ENCODE measurements around the gene HSPA14. TPM values are rescaled to one million over a fixed set of nuclear protein-coding genes. Genes with fewer than 3 reads are reported as not detected.
"Not testable (repeated sequence)": the region's sequence is repeated elsewhere in the genome, so short reads cannot be mapped to it uniquely, and the experiment has no call there.

The HSPA14 gene
- polyA plus RNA-seq, 1 donor: 14.9 TPM

DNA sequence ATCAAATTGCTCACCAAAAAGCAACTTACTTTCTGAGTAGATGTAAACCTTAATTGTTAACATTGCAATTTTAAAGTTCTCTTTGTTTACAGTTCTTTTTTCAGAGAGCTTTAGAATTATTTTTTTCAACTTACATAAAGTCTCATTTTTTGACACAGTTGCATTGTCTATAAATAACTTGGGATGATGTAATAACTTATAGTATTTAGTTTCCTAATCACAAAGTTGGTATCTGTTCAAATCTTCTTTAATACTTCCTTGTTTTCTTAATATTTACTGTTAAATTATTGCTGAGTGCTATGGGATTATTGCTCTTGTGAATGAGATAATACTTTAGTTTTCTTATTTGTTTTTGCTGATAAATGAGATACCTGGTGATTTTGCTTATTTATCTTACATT is 21.7 kb downstream of the HSPA14 start:
- Histone ChIP-seq H3K9me3 (ENCODE audit: control insufficient read depth, low read depth, low read length) (no peaks in the 10 kb centered on the region), H3K27ac (ENCODE audit: low read length) (peak overlapping the region; percentile 90), H3K36me3 (ENCODE audit: control insufficient read depth, insufficient read depth, low read length) (peaks cover 19% of the 10 kb centered on the region), H3K4me1 (ENCODE audit: control insufficient read depth, insufficient read depth, low read length) (peaks cover 14% of the 10 kb centered on the region), H3K4me3 (ENCODE audit: low read length) (no peak overlapping the region), H3K27me3 (ENCODE audit: control insufficient read depth, insufficient read depth, low read length) (no peaks in the 10 kb centered on the region)
- DNase-seq: no peak

DNA sequence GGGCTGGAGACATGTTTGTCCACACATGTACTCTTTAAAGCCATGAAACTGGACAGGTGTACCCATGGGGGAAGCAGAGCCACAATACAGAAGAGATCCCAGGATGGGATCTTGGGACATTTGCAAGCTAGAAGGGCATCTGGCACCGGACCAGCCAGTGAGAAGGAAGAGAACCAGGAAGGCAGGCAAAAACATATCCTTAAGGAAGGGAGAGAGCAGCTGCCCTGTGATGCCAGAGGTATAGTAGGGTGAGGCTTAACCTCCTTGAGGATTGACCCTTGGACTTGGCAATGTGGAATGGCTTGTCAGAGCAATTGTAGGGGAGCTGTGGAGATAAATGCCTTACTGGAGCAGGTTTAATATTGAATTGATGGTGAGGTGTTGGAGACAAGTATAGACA is 22.7 kb downstream of the HSPA14 start:
- H3K4me3 ChIP-seq (ENCODE audit: low read length): no peak overlapping the region
- H3K36me3 ChIP-seq (ENCODE audit: control insufficient read depth, insufficient read depth, low read length): peaks cover 19% of the 10 kb centered on the region
- peak overlapping the region; percentile 90 for H3K27ac ChIP-seq (ENCODE audit: low read length)
- peak; percentile 84 to 92 for DNase-seq
- no peaks in the 10 kb centered on the region for H3K27me3 ChIP-seq (ENCODE audit: control insufficient read depth, insufficient read depth, low read length)
- H3K4me1 ChIP-seq (ENCODE audit: control insufficient read depth, insufficient read depth, low read length): peaks cover 14% of the 10 kb centered on the region
- H3K9me3 ChIP-seq (ENCODE audit: control insufficient read depth, low read depth, low read length): no peaks in the 10 kb centered on the region
- no CpG with 5 or more reads among the region's 1 CpG for WGBS (ENCODE audit: insufficient coverage, low lambda C conversion rate)

GRCh38 chr10:14864466-14864865 is 26.4 kb downstream of the HSPA14 start:
- H3K4me1 ChIP-seq (ENCODE audit: control insufficient read depth, insufficient read depth, low read length): peaks cover 14% of the 10 kb centered on the region
- no CpG with 5 or more reads among the region's 6 CpGs for WGBS (ENCODE audit: insufficient coverage, low lambda C conversion rate)

GRCh38 chr10:14864871-14865270 is 26.8 kb downstream of the HSPA14 start:
- H3K4me1 ChIP-seq (ENCODE audit: control insufficient read depth, insufficient read depth, low read length): peaks cover 14% of the 10 kb centered on the region
- not testable (repeated sequence) for DNase-seq; H3K9me3 ChIP-seq (ENCODE audit: control insufficient read depth, low read depth, low read length); H3K4me3 ChIP-seq (ENCODE audit: low read length); H3K27me3 ChIP-seq (ENCODE audit: control insufficient read depth, insufficient read depth, low read length); H3K27ac ChIP-seq (ENCODE audit: low read length)
- peaks cover 28% of the 10 kb centered on the region for H3K36me3 ChIP-seq (ENCODE audit: control insufficient read depth, insufficient read depth, low read length)
- WGBS (ENCODE audit: insufficient coverage, low lambda C conversion rate): no CpG with 5 or more reads among the region's 3 CpGs

More at GRCh38 chr10:14864466-14864865, 26.4 kb downstream of the HSPA14 start:
- not testable (repeated sequence) for H3K4me3 ChIP-seq (ENCODE audit: low read length); DNase-seq; H3K27ac ChIP-seq (ENCODE audit: low read length); H3K27me3 ChIP-seq (ENCODE audit: control insufficient read depth, insufficient read depth, low read length); H3K9me3 ChIP-seq (ENCODE audit: control insufficient read depth, low read depth, low read length)
- peaks cover 25% of the 10 kb centered on the region for H3K36me3 ChIP-seq (ENCODE audit: control insufficient read depth, insufficient read depth, low read length)

DNA sequence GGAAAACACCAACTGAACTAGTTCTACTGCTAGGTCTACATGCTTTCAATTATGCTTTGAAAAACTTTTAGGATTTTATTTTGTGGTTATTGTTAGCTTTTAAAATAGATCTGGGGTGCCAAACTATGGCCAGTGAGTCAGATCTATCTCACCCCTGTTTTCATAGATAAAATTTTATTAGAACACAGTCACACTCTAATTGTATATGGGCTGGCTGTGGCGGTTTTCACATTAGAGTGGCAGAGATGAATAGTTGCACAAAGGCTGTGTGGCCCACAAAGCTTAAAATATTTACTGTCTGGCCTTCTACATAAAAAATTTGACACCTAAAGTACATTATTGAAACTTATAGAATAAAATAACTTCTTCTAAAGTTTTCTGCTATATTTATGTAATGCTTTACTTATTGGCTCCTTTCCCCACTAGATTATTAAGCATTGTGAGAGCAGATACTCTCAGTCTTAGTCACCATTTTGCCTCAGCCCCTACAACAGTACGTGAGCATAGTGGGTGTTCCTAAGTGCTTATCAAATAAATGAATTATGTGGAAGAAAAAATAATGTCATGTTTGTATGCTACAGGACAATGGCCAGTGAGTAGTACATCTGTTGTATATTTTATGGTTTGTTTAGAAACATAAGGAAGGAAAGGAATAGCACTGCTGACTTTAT is 35.1 kb downstream of the HSPA14 start:
- DNase-seq: no peak
- no peak overlapping the region for H3K4me3 ChIP-seq (ENCODE audit: low read length)
- no peaks in the 10 kb centered on the region for H3K9me3 ChIP-seq (ENCODE audit: control insufficient read depth, low read depth, low read length)
- no peak overlapping the region for H3K27ac ChIP-seq (ENCODE audit: low read length)
- H3K27me3 ChIP-seq (ENCODE audit: control insufficient read depth, insufficient read depth, low read length): no peaks in the 10 kb centered on the region
- peaks cover 15% of the 10 kb centered on the region for H3K36me3 ChIP-seq (ENCODE audit: control insufficient read depth, insufficient read depth, low read length)
- no CpG with 5 or more reads among the region's 2 CpGs for WGBS (ENCODE audit: insufficient coverage, low lambda C conversion rate)
- H3K4me1 ChIP-seq (ENCODE audit: control insufficient read depth, insufficient read depth, low read length): peaks cover 7% of the 10 kb centered on the region

GRCh38 chr10:14875941-14876340 is 37.8 kb downstream of the HSPA14 start:
- 100% methylated on average over 6 of the region's 12 CpGs for WGBS (ENCODE audit: insufficient coverage, low lambda C conversion rate)
- no peak overlapping the region for H3K27ac ChIP-seq (ENCODE audit: low read length)

GRCh38 chr10:14876764-14877163 is 38.7 kb downstream of the HSPA14 start:
- Histone ChIP-seq H3K36me3 (ENCODE audit: control insufficient read depth, insufficient read depth, low read length) (no peaks in the 10 kb centered on the region), H3K9me3 (ENCODE audit: control insufficient read depth, low read depth, low read length) (no peaks in the 10 kb centered on the region), H3K4me3 (ENCODE audit: low read length) (no peak overlapping the region), H3K4me1 (ENCODE audit: control insufficient read depth, insufficient read depth, low read length) (peaks cover 11% of the 10 kb centered on the region), H3K27ac (ENCODE audit: low read length) (peak overlapping the region; percentile 100), H3K27me3 (ENCODE audit: control insufficient read depth, insufficient read depth, low read length) (no peaks in the 10 kb centered on the region)
- WGBS (ENCODE audit: insufficient coverage, low lambda C conversion rate): no CpG with 5 or more reads among the region's 9 CpGs
- DNase-seq: no peak

More at GRCh38 chr10:14875941-14876340, 37.8 kb downstream of the HSPA14 start:
- Histone ChIP-seq H3K4me3 (ENCODE audit: low read length) (no peak overlapping the region), H3K36me3 (ENCODE audit: control insufficient read depth, insufficient read depth, low read length) (peaks cover 2% of the 10 kb centered on the region), H3K27me3 (ENCODE audit: control insufficient read depth, insufficient read depth, low read length) (no peaks in the 10 kb centered on the region), H3K9me3 (ENCODE audit: control insufficient read depth, low read depth, low read length) (no peaks in the 10 kb centered on the region), H3K4me1 (ENCODE audit: control insufficient read depth, insufficient read depth, low read length) (peaks cover 11% of the 10 kb centered on the region)
- no peak for DNase-seq

- H3K9me3 ChIP-seq (ENCODE audit: control insufficient read depth, low read depth, low read length): no peaks in the 10 kb centered on the region
- H3K27me3 ChIP-seq (ENCODE audit: control insufficient read depth, insufficient read depth, low read length): no peaks in the 10 kb centered on the region
- WGBS (ENCODE audit: insufficient coverage, low lambda C conversion rate): no CpG with 5 or more reads among the region's 102 CpGs
- no peaks in the 10 kb centered on the region for H3K36me3 ChIP-seq (ENCODE audit: control insufficient read depth, insufficient read depth, low read length)
- peak; percentile 97 to 98 for DNase-seq
- H3K4me1 ChIP-seq (ENCODE audit: control insufficient read depth, insufficient read depth, low read length): peaks cover 11% of the 10 kb centered on the region
- peak within 1 kb of the TSS; percentile 100 for H3K27ac ChIP-seq (ENCODE audit: low read length)
- peak within 1 kb of the TSS; percentile 100 for H3K4me3 ChIP-seq (ENCODE audit: low read length)
Measured at GRCh38 chr10:14878266-14879123, 40.4 kb downstream of the HSPA14 start, which contains the start of gene SUV39H2. SUV39H2 (plus strand) TSS chr10:14878866; CDS start chr10:14878889, 23 bp downstream.

DNA sequence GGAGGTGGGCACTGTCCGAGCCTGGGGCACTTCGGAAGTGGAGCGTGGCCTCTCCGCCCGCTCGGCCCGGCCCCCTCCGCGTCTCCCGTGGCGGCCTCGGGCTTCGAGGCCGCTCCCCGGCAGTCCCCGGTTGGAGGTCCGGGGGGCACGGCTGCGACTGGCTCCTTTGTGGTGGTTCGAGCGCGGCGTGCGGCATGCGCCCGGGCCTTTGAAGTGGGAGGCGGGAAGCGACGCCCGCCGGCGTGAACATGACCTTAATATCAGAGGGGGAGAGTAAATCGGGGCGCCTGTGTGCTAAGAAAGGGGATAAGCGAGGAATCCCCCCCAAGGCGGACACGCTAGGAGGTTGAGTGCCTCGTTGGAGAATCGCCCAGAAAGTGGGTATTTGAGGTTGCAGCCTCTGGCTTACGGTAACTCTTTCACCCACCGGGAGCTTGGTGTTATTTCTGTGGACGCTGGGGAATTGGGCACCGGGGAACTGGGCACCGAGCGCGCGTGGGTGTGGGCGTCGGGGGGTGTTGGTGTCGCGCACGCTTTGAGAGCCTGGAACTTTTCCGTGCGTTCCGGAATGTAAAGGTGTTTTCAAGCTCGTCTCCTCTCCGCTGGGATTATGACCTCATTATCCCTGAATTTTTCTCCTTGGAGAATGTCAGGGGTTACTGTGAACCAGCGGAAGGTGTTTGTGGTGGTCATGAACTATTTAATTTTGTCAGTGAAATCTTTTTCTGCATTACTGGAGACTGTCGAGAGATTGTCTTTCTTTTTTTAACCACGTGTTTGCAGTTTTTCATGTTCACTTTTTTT is 41.2 kb downstream of the HSPA14 start:
- WGBS (ENCODE audit: insufficient coverage, low lambda C conversion rate): 0% methylated on average over 2 of the region's 60 CpGs
- no peaks in the 10 kb centered on the region for H3K9me3 ChIP-seq (ENCODE audit: control insufficient read depth, low read depth, low read length)
- H3K27me3 ChIP-seq (ENCODE audit: control insufficient read depth, insufficient read depth, low read length): no peaks in the 10 kb centered on the region
- peak overlapping the region; percentile 51 for H3K27ac ChIP-seq (ENCODE audit: low read length)
- peak overlapping the region; percentile 71 for H3K4me3 ChIP-seq (ENCODE audit: low read length)
- DNase-seq: peak; percentile 4 to 64
- peaks cover 2% of the 10 kb centered on the region for H3K36me3 ChIP-seq (ENCODE audit: control insufficient read depth, insufficient read depth, low read length)
- H3K4me1 ChIP-seq (ENCODE audit: control insufficient read depth, insufficient read depth, low read length): peaks cover 11% of the 10 kb centered on the region

DNA sequence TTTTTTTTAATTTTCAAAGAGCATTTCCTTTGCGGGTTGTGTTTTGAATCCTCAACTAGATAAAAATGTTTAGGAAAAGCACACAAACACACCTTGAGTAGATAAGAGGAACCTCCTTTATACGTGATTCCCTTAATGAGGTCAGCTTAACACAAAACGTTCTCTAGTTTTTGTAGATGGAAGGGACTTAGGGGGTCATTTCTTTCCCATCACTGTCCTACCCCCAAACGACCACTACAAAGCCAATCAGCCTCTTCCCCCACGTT is 41.8 kb downstream of the HSPA14 start:
- DNase-seq: peak in 1 of 2 donors; percentile 22
- no peaks in the 10 kb centered on the region for H3K9me3 ChIP-seq (ENCODE audit: control insufficient read depth, low read depth, low read length)
- H3K27ac ChIP-seq (ENCODE audit: low read length): no peak overlapping the region
- 0% methylated on average over 2 of the region's 5 CpGs for WGBS (ENCODE audit: insufficient coverage, low lambda C conversion rate)
- peaks cover 11% of the 10 kb centered on the region for H3K4me1 ChIP-seq (ENCODE audit: control insufficient read depth, insufficient read depth, low read length)
- peaks cover 2% of the 10 kb centered on the region for H3K36me3 ChIP-seq (ENCODE audit: control insufficient read depth, insufficient read depth, low read length)
- peak overlapping the region; percentile 71 for H3K4me3 ChIP-seq (ENCODE audit: low read length)
- H3K27me3 ChIP-seq (ENCODE audit: control insufficient read depth, insufficient read depth, low read length): no peaks in the 10 kb centered on the region
